CD4-positive, alpha-beta T cell treated with Interleukin-15 for 1 hour (primary cell): ENCODE results near the gene TMOD4.

Experiments used
- DNase-seq: peaks from one replicate; pipeline ENCODE4 v3.0.0-alpha.2; 2020

Gene TMOD4

DNA sequence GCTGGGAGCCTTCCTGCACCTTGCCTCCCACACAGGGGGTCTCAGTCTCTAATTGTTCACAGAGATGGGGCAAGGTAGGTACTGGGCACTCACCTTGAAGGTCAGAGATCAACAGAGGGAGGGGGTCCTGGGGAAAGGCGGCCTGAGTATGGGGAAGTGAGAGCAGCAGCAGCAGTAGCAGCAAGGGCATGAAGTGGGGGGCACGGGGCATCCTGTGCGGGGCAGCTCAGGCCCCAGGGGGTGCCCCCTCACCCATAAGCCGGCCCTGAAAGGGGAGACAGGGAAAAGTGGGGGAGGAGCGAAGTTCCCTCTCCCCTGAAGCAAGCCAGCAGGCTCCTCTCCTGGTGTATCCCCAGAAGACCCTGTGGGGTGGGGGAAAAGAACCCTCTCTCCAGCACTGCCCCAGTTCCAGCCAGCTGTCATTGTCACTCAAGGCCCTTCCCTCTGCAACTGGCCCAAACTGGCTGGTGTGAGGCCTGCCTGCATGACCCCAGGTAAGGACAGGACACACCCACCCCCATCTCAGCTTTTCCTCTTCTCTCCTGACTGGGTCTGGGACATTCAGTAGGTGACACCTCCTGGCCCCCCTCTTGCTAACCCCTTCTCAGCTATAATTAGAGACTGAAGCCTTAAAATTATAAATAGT lies 33.2 kb downstream of the TMOD4 start:
- DNase-seq, result no peak

DNA sequence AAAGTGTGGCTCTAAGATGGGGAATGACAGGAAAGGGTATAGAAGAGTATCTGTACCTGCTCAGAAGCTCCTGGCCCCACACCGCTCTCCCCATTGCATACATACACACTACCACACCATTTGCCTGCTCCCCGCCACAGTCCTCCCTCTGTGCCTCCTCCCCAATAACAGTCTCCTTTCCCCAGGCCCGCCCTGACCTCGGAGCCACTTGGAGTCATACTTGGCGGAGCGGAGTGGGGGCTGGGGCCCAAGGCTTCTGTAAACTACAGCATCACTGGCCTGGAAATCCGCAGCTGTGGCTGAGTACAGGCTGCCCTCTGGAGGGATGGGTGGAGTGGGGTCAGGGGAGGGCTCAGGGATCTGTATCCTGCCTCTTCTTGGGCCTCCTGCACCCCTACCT lies 38.0 kb downstream of the TMOD4 start:
- no peak for DNase-seq

DNA sequence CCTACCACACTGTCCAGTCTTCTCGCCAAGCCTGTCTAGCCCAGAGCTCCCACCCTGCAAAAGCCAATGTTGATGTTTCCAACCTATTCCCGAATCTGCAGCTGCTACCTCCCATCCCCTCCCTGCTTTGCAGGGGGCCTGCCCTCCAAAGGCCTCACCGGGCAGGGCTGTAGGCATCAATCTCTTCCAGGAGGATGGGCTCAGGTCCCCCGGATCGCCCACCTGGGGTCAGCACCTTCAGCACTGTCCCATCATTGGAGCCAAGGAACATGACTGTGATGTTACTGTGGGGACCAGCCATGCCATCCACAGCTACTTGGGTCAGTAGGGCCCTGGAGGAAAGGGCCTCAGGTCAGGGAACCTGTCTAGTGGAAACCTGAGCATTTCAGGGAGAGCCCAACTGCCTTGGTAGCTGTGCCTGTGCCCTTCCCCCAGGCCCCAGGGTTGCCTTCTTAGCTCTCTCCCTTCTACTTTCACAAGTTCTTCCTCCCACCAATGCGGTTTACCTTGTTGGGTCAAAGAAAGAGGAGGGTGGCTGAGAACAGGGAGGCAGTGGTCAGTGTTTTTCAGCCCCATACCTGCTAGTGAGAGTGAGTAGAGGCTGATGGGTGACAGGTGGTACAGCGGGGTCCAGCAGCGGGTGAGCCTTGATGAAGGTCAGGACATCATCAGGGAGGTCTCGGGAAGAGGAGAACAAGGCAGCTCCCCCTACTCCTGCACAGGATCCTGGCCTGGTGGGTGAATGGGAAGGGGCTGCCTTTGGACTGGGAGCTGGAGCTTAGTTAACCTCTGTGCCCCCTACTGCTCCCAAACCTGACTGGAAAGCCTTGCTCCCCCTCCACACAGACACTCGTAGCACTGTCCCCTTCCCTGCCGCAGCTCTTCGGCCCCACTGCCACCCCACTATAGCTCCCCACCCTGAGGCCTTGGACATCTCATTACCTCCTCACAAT lies 40.1 kb downstream of the TMOD4 start:
- no peak for DNase-seq

DNA sequence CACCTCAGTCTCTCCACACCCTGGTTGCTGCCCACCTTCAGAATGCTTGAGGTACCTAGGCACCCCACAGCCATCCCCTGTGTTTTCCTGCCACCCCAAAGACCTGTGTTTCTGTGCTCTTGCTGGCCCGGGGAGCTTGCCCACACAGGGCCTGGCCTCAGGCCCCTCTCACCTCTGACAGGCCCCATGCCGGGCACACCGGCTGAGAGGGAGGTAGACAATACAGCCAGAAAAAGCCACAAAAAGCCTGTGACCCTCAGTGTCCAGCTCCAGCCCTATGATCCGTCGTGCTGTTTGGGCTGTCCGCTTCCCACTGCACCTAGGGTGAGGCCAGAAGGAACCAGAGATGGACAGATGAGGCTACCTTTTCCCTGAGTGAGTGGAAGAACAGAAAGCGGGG lies 40.8 kb downstream of the TMOD4 start:
- no peak for DNase-seq

DNA sequence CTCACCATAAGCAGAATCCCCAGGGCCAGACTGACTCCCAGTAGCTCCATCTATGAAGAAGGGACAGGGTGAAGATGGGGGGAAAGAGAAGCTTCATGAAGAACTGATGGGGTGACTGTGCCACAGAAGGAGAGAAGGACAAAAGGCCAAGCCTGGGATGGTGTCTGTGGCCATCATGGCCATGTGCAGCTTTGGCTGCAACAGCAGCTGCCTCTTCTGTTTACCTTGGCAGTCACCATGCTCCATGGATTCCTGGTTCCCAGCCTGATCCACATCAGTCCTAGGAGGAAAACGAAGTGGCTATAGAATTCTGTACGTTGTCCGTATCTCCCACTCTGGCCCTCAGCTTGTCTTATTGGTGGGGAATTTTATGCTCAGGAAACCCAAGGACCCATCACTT lies 41.4 kb downstream of the TMOD4 start:
- DNase-seq, result no peak

- DNase-seq, result no peak
These were observed 42.6 kb downstream of the TMOD4 start for GRCh38 chr1:151133018-151133806.

- DNase-seq, result no peak
These were observed 43.3 kb downstream of the TMOD4 start for GRCh38 chr1:151132335-151133017.

DNA sequence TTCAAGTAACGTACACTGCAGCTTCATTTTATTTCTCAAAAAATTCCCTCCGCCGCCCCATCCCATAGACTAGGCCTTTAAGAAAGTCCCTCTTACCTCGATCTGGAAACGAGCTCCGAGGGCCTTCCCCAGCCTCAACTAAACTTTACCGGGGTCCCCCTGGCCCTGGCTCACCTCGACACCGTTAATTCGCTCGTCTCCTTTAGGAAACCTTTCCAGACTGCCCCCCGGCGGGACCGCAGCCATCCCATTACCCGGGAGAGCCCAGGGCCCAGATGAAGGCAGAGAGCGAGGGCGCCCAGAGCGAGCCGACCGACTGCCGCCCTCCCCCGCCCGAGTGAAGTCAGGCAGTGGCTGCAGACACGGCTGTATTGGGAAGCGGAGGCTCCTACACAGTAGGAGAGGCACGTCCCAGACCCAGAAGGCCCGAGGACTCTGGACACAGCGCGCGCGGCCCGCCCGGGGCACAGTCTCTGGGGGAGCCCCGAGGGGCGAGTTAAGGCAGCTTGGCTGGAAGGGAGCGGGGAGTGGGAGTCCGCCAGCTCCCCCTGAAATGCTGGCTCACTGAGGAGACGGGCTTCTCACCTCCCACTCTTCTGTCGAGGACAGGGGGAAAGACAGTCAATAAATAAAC lies 44.0 kb downstream of the TMOD4 start:
- no peak for DNase-seq

DNA sequence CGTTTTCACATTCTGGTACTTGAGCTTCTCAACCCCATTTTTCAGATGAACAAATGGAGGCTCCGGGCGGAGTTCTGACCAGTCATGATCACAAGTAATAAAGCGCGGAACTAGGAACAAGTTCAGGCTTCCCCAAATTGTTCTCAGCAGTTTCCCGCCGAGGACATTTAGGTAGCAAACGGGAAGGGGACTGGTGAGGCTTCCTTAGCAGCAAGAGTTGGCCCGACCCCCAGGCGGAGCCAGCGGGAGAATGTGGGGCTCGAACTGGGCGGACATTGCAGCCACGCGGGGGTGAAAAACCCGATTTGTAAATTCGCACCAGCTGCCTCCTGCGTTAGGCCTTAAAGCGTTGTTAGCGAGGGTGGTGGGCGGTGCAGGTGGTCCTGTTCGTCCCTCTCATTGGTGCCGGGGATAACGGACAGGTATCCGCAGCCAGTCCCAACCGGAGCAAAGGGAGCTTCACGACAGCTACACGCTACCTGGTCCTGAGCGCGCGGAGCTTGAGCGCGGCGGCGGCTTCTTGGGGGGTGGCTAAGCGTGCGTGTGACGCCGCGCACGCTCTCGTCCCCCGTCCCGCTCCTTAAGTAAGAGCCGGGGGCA lies 44.7 kb downstream of the TMOD4 start:
- peak; percentile 86 for DNase-seq

- DNase-seq, result no peak
These were observed 47.0 kb downstream of the TMOD4 start for GRCh38 chr1:151128800-151129199.

GRCh38 chr1:151124763-151125403 lies 50.9 kb downstream of the TMOD4 start:
- DNase-seq, result no peak
